Left renal pelvis (tissue), 4 donors: ENCODE data around the gene RTN1. TPM values are rescaled to one million over a fixed set of nuclear protein-coding genes. Genes with fewer than 3 reads are reported as not detected.
A peak's percentile ranks its signal among the peaks of the same experiment; 100 is the strongest.
"Not testable (repeated sequence)": the region's sequence is repeated elsewhere in the genome, so short reads cannot be mapped to it uniquely, and the experiment has no call there.

Experiments
- DNase-seq, 4 donors: peaks; one replicate each; pipeline ENCODE4 v3.0.0-alpha.2; 2013; ENCODE audit warnings: low read depth in 4 of 4, low spot score in 3 of 4
- polyA plus RNA-seq, 4 donors: library from polyadenylated mRNA; unstranded; fragments of 120-200 nt; gene quantifications; one replicate each; pipeline ENCODE4 v1.2.1, GENCODE V29; 2013; ENCODE audit not compliant: insufficient read length in 4 of 4

RTN1 gene
- polyA plus RNA-seq, 4 donors: 3.3 to 16.9 (median 5.5) TPM

DNA sequence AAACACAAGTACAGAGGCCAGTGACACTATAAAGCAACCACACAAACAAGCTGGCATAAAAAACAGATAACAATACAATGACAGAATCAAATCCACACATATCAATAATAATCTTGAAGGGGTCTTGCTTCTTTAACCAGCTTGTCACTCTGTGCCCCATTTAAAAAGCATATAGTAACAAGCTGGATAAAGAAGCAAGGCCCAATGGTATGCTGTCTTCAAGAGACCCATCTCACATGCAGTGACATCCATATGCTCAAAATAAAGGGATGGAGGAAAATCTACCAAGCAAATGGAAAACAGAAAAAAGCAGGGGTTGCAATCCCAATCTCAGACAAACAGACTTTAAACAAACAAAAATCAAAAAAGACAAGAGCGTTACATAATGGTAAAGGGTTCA, 223.7 kb downstream of the RTN1 start:
- not testable (repeated sequence) for DNase-seq

- no peak for DNase-seq
Observed at GRCh38 chr14:59638885-59639284, 231.7 kb downstream of the RTN1 start.

DNA sequence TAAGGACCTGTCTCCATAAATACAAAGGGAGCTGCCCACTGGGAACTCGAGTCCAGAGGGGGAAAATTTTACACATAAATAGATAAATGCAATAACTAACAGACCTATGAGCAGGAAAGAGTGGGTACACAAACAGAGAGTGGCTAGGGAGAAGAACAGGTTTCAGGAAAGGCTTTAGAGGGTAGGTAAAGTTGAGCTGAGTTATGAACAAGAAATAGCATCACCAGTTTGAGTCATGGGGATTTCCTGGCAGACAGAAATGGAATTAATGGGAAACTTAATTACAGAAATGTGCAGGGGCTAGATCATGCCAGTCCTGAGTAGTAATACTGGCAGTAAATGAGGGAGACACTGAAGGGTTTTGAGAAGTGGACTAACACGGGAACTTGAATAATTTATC, 236.0 kb downstream of the RTN1 start:
- no peak for DNase-seq

- DNase-seq: no peak
Observed at GRCh38 chr14:59633486-59633885, 237.1 kb downstream of the RTN1 start.

DNA sequence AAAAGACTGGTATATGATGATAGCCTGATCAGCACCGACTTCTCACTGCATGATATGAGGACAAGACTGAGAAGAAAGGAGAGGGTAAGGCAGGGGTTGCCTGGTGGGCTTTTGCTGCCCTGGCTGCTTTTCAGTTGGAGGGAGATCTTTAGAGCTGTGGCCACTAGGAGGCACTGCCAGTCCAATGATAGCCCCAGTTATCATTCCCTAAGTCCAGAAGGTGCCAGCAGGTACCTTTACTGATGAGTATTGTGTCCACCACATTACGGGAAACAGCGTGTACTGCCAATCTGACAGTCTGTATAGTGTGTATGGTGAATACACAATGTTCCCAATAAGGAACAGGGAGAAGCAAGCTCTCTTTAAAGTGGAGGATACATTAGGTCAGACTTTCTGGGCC, 238.2 kb downstream of the RTN1 start:
- no peak for DNase-seq

DNA sequence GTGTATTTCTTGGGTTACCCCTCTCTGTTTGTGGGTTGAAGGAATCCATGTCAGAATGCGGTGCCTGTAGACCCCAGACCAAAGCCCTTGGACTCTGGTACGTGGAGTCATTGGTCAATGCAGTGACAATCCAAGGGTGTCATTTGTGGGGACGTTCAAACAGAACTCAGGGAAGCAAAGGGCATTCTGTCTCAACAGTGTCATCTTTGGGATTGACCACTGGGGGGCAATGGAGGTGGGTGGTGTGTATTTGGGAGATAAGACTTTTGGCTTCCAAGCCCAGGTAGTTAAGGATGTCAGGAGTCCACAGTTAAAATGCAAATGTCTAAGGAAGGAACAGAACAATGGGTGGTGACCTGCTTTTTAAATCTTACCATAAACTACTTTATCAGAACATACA, 239.3 kb downstream of the RTN1 start:
- no peak for DNase-seq

DNA sequence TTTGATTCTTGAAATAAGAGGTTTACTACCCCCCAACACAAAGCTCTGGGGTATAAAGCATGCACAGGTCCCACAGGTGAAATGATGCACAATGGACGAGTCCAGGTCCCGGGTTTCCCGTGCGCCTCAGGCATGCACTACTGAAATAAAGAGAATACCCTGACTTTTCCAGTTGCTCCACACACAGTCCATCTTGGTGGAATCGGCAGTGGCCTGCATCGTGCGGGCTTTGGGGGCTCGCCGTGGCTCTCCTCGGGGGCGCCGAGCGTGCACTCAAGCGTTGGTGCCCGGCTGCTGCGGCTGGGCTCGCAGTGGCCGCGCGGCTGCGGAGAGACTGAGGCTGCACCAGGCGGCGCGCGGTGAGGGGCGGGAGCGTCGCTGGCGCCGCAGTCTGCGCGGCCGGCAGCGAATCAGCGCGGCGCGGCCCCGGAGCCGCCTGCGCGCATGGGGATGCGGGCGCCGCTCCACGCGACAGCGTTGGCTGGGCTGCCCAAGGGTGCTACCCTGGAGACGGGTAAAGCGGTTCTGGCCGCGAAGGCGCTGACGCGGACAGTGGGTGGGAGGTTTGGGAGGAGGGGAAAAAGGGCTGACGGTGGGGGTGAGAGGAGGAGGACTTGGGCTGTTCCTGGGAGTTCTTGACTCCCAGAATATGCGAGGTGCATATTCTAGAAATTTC, 240.2 kb downstream of the RTN1 start:
- DNase-seq: peak in 1 of 4 donors; percentile 2

GRCh38 chr14:59629444-59630287, 240.9 kb downstream of the RTN1 start:
- no peak for DNase-seq

- no peak for DNase-seq
Observed at GRCh38 chr14:59627011-59627520, 243.5 kb downstream of the RTN1 start.

- no peak for DNase-seq
Observed at GRCh38 chr14:59622631-59623030, 247.9 kb downstream of the RTN1 start.

DNA sequence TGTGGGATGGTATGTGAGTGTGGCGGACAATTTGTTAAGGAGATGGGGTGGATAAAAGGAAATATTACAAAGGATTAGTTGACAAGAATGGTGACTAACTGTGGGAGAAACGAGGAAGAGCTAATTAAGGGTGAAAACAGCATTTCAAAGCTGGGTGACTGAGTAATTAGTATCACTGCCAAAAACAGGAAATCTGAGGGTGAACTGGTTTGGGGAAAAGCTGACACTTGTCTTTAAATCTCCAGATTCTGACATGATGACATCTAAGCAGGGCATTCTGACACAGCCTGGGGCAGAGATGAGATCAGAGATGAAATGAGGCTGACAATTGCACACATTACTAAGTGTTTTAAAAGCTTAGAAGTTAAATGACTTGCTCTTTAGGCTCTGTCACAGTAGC, 251.5 kb downstream of the RTN1 start:
- no peak for DNase-seq

- DNase-seq: no peak
Observed at GRCh38 chr14:59601056-59601455, 269.5 kb downstream of the RTN1 start.

DNA sequence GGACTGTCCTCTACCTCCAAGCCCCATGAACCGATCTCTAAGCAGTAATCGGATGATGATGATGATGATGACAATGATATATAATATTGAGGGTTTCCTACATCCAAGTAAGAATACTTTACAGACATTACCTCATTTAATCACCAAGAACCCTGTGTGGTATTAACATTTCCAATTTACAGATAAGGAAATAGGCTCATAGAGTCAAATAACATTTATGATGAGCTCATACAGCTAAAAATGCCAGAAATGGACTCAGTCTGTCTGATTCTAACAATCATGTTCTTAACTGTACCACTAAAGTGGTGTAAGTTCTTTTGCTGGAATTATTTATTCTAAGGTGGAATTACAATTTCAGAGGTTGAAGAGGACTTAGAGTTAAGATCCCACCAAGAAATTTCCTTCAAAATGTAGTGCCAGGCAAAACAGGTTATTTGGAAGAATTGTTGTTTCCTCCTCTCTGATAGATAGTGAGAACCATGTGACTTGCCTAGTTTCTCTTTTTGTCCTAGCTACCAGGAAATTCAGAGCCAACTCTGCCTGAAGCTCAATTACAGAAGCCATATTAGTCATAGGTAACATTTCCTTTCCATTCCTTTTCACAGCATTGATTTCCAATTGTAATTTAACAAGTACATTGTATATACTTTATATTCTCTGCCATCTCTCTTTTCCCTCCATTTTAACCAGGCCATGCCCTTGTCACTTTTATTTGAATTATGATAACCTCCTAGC, 270.2 kb downstream of the RTN1 start:
- no peak for DNase-seq

GRCh38 chr14:59595071-59595470, 275.5 kb downstream of the RTN1 start:
- no peak for DNase-seq

DNA sequence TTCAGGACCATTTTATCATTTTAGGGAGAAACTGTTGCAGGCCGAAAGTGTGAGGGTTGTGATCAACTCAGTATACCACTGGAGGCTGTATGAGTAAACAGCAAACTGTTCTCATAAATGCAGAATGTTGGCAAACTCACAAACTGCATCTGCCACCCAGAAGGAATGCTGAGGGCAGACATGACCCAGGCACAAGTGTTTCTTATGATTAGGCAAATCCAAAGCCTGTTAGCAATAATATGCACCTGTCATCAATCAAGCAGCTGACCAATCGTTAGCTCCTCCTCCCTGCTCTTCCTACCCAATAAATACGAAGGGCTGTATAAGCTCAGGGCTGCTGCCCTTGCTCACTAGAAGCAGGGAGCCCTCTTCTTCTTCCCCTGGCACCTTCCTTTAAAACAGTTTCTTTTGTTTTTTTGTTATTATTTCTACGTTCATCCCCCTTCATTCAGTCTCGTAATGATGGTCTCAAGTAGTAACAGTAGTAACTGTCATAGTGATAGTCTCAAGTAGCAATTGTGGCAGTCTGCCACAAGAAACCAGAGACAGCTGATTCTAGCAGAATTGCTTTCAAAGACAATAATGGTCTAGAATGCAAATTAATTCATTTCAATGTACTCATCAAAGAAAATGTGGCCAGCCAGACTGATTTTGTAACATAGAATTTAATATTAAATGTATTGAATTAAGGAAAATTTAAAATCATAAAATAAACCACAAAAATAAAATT, 278.8 kb downstream of the RTN1 start:
- DNase-seq: no peak

- no peak for DNase-seq
Observed at GRCh38 chr14:59588101-59588500, 282.5 kb downstream of the RTN1 start.

DNA sequence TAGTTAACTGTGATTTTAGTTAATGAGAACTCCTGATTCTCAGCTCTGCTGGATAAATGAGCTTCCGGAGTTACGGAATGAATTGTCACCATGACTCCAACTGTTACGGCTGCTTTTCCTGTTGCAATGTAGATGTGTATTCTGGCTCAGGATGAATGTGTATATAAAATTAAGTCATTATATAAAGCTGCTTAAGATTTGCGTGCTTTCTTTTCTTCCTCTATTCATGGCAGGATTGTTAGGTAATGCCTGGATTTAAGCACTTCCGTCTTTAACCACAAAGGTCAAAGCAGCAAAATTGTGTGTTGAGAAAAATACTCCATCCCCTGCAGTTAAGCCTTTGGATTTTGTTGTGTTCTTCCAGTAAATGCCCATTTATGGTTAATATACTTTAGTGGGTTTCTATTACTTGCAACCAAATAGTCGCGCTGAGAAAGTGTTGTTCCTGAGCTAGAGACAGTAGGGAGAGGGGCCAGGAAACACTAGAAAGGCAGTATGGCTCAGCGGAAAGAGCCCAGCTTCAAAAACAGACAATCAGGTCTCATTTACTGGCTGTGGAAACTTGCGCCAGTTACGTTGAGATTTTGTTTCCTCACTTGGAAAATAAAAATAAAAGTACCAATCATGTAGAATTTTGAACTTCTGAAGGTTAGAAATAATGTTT, 284.6 kb downstream of the RTN1 start:
- DNase-seq: no peak

DNA sequence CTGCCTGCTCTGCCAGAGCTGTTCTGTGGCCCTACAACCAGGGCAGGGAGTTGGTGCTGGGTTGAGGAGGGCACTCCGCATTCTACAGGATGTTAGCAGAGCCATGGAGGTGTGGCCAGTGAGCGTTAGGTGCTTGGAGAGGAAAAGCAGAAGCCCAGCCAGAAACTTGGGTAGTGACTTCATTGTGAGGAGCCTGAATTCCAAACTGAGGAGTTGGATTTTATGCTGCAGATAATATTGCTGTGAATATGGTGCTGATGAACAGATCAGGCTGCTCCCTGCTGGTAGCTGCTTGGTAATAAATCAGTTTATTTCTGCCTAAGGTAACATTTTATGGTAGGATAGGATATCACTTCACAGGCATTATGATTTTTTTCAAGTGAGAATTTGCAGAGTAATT, 286.8 kb downstream of the RTN1 start:
- no peak for DNase-seq

DNA sequence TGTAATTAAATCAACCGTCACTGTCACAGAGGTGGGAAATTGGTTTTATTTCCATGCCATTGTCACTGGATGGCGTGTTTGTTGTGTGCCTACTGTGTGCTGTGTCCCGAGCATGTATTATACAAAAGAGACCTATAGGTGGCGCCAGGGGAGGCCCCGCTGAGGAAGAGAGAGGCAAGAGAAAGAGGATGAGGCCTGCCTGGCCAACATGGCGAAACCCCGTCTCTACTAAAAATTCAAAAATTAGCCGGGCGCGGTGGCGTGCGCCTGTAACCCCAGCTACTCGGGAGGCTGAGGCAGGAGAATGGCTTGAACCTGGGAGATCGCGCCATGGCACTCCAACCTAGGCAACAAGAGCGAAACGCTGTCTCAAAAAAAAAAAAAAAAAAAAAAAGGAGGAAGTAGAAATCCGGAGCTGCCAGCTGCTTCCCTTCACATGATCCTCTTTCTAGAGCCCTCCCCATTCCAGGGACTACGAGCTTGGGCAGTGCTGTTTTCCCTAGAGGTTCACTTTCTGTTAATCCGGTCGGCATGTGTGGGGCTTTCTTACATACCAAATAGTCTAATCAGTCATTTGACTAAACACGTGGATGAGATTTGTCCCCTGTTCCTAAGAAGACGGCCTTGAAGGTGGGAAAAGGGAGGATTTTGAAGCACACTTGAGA, 287.6 kb downstream of the RTN1 start:
- DNase-seq: no peak

GRCh38 chr14:59582161-59582560, 288.4 kb downstream of the RTN1 start:
- no peak for DNase-seq
